Omental fat pad (tissue), 4 donors: Measurements from ENCODE around the gene LCE2D. TPM values are rescaled to one million over a fixed set of nuclear protein-coding genes. Genes with fewer than 3 reads are reported as not detected.

Experiments used
- ATAC-seq: fragments of 150-250 bp; one replicate; pipeline ENCODE4 v1.9.1; 2016; ENCODE audit warnings: mild to moderate bottlenecking, moderate library complexity; ENCODE audit not compliant: low FRiP score
- DNase-seq: peaks from one replicate; pipeline ENCODE4 v3.0.0-alpha.2; 2019; ENCODE audit warnings: low spot score
- CTCF ChIP-seq, 3 donors: fragments of 450-650 bp; IDR thresholded peaks; one replicate each; pipeline ENCODE4 v1.5.1; 2016 to 2017; ENCODE audit warnings: antibody characterized with exemption in 3 of 3, mild to moderate bottlenecking in 3 of 3, moderate library complexity in 2 of 3
- total RNA-seq, 4 donors: library from RNA; depleted of rRNA; stranded (reverse); fragments of >200 nt; gene quantifications; one replicate each; pipeline ENCODE4 v1.1.0, GENCODE V29; 2016

LCE2D gene
- total RNA-seq = not detected

- ATAC-seq (no peak), DNase-seq (no peak)
- TF ChIP-seq CTCF (IDR thresholded peaks at IDR 0.05) = no peak
These were observed at the start of gene LCE2D for GRCh38 chr1:152663098-152663497. LCE2D (plus strand) TSS chr1:152663380; CDS start chr1:152664106, 726 bp downstream.

GRCh38 chr1:152613511-152613910 is 49.7 kb upstream of the LCE2D start, which contains the start of gene LCE3B:
LCE3B (plus strand) TSS chr1:152613811; CDS start chr1:152613811, 0 bp downstream.
- ATAC-seq (no peak), DNase-seq (no peak)
- TF ChIP-seq CTCF (IDR thresholded peaks at IDR 0.05) = no peak

- no peak for TF ChIP-seq CTCF (IDR thresholded peaks at IDR 0.05)
- DNase-seq (no peak), ATAC-seq (no peak)
These were observed 41.2 kb upstream of the LCE2D start for GRCh38 chr1:152621993-152622392.

- DNase-seq = no peak
- TF ChIP-seq CTCF (IDR thresholded peaks at IDR 0.05) = no peak
- no peak for ATAC-seq
These were observed 40.4 kb upstream of the LCE2D start, which contains the start of gene LCE3A for GRCh38 chr1:152622803-152623202. LCE3A (minus strand) TSS chr1:152623103; CDS start chr1:152623103, 0 bp downstream.

GRCh38 chr1:152623203-152623844 is 39.9 kb upstream of the LCE2D start:
- DNase-seq = no peak
- no peak for ATAC-seq
- no peak for TF ChIP-seq CTCF (IDR thresholded peaks at IDR 0.05)

- no peak for ATAC-seq
- no peak for TF ChIP-seq CTCF (IDR thresholded peaks at IDR 0.05)
- no peak for DNase-seq
These were observed 36.4 kb upstream of the LCE2D start for GRCh38 chr1:152626744-152627143.

- ATAC-seq (no peak), DNase-seq (no peak)
- TF ChIP-seq CTCF (IDR thresholded peaks at IDR 0.05) = no peak
These were observed 32.6 kb upstream of the LCE2D start for GRCh38 chr1:152630596-152630995.
